HG03432 (cell line): ENCODE results near the gene EVX1.

ENCODE experiments used
- ATAC-seq: cut with Tn5 transposase; IDR thresholded peaks from one replicate; pipeline ENCODE4 v1.9.1; 2021; ENCODE audit warnings: mild to moderate bottlenecking, moderate library complexity; ENCODE audit not compliant: unreplicated experiment

The EVX1 gene

GRCh38 chr7:27242555-27243339 lies at the start of gene EVX1:
EVX1 (plus strand) TSS chr7:27242802; CDS start chr7:27243031, 229 bp downstream.
- no peak for ATAC-seq

DNA sequence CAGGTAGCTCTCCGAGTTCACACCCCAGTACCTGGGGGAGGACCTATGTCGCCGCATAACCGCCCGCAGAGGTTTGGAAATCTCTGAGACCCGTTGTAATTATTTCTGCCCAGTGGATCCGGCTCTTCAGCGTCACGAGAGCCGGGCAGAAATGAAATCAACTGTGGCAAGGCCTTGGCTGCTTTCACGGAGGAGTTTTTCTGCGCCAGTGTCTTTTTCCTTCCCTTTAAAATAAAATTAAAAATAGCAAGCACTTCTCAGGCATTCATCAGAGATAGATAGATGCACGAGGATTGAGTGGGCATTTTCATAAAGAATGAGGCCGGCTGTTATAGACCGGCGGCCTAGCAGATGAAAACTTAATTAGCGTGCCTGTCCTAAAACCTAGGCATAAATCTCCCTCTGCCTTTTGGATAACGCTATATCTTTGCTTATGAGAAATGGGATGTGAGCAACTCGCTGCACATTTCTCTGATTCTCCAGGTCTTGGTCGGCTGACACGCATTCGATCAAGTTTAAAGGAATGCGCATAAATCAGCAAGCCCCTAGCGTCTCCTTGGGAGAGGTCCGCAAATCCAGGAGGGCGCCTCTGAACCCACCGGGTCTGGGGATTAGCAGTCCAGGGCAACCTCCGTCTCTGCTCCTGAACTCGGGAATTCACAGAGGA lies 49.1 kb upstream of the EVX1 start:
- no peak for ATAC-seq

GRCh38 chr7:27194002-27194352 lies 48.6 kb upstream of the EVX1 start:
- ATAC-seq = no peak

DNA sequence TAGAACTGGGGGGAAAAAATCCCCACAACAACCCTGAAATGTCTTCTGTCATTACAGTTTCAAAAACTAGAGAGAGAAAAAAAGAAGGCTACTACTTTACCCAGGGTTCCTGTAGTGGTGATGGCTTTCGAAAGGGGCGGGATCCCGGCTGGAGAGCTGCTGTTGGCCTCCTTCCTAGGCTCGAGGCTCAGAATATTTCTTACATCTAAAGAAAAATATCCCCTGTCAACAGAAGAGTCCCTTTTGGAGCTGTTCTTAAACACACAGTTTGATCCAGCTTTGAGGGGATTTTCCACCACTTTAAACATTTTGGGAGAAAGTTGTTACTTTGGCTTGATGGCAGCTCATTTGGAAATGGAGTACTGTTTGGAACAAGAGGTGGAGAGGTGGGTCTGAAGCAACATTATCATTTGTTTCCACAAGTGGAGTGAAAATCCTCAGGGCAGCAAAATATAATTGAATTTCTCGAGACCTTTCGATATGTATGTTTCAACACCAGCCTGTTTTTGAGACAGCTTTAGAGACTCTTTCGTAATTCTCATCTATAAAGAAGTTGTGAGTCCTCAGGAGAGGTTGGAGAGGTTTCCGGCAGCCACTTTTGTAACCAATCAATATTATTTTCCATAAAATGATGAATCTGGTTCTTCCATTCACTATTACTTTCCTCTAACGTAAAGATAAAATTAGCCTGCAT lies 47.8 kb upstream of the EVX1 start:
- no peak for ATAC-seq

DNA sequence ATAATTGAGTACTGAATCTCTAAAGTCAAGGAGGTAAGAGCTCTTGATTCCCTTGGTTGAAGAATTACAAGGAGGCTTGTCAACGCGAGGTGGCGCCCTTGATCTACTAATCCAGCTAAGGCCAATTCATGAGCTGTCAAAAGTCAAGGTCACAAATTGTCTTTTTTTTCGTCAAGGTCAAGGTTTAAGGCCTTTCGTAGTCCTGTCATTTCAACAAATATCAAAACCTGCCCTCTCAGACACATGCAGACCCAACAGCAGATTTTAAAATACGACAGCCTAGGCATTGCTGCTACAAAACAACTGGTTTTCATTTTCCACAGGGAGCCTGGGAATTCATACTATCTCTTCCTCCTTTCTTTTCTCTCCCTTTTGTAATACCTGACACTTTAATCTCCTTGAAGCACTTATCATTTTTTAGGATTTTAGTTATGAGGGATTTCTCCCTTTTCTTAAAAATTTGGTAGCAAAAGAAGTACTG lies 46.3 kb upstream of the EVX1 start:
- no peak for ATAC-seq

- ATAC-seq = no peak
These were observed 45.2 kb upstream of the EVX1 start for GRCh38 chr7:27197137-27198042.

DNA sequence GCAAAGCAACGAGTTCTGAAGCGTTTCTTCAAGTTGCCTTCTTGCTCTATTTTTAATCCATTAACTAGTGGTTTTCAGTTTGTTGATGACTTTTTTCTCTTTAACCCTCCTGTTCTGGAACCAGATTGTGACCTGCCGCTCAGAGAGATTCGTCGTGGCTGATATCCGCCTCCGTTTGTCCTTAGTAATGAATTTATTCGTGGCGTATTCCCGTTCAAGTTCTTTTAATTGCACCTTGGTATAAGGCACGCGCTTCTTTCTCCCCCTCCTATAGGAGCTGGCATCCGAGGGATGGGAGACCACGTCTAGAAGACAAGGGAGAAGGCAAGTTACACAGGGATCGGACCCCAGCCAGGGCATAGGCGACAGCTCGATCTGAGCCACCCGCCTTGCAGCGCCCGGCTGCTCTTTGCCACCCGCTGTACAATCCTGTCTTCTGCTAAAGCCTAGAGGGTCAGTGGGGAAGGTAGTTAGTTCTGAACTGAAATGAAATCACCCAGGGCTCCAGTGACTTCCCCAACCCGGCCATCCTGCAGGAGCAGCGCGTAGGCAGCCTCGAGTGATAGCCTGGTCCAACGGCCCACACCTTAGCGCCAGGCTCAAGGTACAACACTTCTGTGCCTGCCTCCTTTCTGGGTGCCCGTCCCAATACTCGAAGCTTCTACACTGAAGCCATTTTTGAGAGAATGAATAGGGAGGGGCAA lies 44.3 kb upstream of the EVX1 start:
- no peak for ATAC-seq

- ATAC-seq = no peak
These were observed 43.5 kb upstream of the EVX1 start for GRCh38 chr7:27198871-27199801.

- peak; percentile 67 for ATAC-seq
These were observed 42.5 kb upstream of the EVX1 start, which contains the start of gene HOXA13 for GRCh38 chr7:27199849-27200760. HOXA13 (minus strand) TSS chr7:27200091; CDS start chr7:27200077, 14 bp downstream.

- ATAC-seq = no peak
These were observed 41.6 kb upstream of the EVX1 start for GRCh38 chr7:27200761-27201579.

GRCh38 chr7:27201580-27202017 lies 41.0 kb upstream of the EVX1 start:
- no peak for ATAC-seq

- no peak for ATAC-seq
These were observed 40.4 kb upstream of the EVX1 start for GRCh38 chr7:27202018-27202861.

- ATAC-seq = no peak
These were observed 39.8 kb upstream of the EVX1 start for GRCh38 chr7:27202862-27203134.

DNA sequence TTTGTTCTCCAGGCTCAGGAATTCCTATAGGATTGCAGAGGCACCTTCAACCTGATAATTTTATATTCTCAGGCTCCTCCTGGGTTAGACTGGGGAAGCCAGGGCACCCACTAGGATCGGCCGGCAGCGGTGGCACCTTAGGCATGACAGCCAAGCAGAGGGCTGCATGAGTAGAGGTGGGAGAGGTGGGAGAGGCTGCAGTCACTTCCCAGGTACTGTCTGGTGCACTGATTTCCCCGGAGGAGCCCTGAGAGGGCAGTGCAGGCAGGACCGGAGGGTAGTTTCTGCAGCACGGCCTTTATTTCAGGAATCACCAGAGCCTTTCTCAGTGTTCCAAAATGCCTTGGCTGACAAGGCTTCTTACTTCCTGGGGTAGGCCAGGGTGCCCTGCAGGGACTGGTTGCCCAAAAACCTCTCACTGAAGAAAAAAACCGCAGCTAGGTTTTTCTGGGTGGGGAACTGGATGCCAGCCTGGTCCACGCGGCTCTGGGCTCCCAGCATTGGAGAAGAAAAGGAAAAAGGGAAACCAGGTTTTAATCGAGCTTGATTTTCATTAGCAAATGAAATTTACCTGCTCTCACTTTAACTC lies 39.1 kb upstream of the EVX1 start:
- no peak for ATAC-seq

DNA sequence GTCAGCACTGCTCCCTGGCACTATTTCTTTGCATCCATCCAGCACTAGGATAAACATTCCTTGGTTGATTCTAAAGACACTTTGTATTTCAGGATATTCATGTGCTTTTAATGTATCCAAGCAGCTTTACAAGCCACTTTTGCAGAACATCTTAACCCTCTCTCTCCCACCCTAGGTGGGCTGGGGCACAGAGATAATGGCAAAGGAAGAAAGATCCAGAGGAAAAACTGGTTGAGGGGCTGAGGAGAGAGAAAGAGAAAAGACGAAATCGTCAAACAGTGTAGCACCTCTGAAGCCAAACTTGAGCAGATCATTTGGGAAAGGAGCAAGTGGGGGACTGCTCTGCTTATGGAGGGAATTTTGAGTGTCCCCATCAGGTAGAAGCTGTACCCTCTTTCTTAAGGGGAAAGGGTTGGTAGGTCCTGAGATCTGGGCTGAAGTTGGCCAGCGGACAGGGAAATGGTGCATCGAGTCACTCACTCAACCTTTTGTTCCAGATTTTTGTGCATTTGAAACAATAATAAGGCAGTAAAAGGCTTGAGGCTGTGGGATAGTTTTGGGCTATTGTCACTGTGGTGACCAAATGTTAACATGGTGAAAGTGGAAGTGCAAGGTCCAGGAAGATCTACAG lies 38.5 kb upstream of the EVX1 start:
- ATAC-seq = no peak
